ENCODE results near the gene DYNC1I2. TPM values are rescaled to one million over a fixed set of nuclear protein-coding genes. Genes with fewer than 3 reads are reported as not detected.

DYNC1I2 gene
- total RNA-seq, 1 experiment from 2014 or later = 39.4 TPM

DNA sequence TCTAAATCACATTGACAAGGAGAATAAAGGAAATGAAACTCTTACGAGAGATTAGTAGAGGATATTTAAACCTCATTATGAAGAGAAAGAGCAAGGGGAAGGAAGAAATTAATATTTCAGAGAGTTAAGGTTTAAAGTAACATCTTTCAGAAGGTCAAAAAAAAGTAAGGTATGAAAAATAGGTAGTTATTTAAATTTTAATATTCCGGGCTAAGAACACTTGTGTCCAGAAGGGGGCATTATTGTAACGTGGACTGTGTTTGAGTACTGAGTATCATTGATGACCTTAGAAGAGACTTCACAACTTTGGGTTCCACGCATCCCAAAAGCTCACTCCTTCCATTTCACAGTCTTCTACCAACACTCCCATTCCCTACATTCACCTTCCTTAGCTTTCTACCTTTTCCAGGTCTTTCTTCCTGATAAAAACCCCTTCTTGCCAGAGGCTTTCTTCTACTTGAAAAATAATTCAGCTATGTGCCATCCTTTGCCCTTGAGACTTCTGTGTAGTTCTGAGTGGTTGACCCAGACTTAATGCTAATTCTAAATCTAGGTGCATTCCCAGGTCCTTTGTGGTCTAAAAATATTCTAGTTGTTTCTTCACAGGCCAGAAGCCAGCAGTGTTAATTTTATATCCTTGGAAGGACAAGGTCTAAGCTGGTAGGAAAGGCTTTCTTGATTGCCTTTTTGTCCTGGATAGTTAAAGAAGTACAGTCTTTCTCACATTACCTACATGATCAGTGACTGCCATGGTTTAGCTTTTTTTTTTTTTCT, 16.5 kb downstream of the DYNC1I2 start:
- Histone ChIP-seq H3K36me3 (ENCODE audit: control insufficient read depth in 1 of 2, insufficient read depth in 2 of 2, low read length in 2 of 2) (peaks cover 0 to 3% of the 10 kb centered on the region in 2 experiments; a peak in 1 of 4 replicates), H3K9me2 (ENCODE audit: insufficient read depth) (no peaks in the 10 kb centered on the region), H3K79me2 (ENCODE audit: insufficient read depth, low read length) (peaks cover 38% of the 10 kb centered on the region), H3K9ac (ENCODE audit: low read length) (no peak overlapping the region), H3K27ac (ENCODE audit: low read depth, low read length) (no peak overlapping the region), H3K4me1 (ENCODE audit: control insufficient read depth in 1 of 2, insufficient read depth in 2 of 2, low read length in 2 of 2) (peaks cover 0 to 4% of the 10 kb centered on the region in 2 experiments; a peak in 2 of 4 replicates), H3K4me2 (ENCODE audit: low read length) (no peak overlapping the region), H3K4me3 (replicated peaks in 1 of 2; ENCODE audit: low read depth in 1 of 2, low read length in 2 of 2) (no peak overlapping the region), H3K9me3 (ENCODE audit: control insufficient read depth in 1 of 2, insufficient read depth in 1 of 2, low read depth in 1 of 2, low read length in 2 of 2) (no peaks in the 10 kb centered on the region), H4K20me1 (ENCODE audit: insufficient read depth) (no peaks in the 10 kb centered on the region), H2AFZ (ENCODE audit: low read depth, low read length, poor library complexity, severe bottlenecking) (no peak overlapping the region), H3K27me3 (ENCODE audit: insufficient read depth, low read length) (no peaks in the 10 kb centered on the region)
- peak; percentile 69 for TF ChIP-seq RAD21 (IDR thresholded peaks at IDR 0.05; ENCODE audit: low read depth)
- no peak for TF ChIP-seq TCF7L2 (IDR thresholded peaks at IDR 0.05; ENCODE audit: borderline replicate concordance, extremely low read depth, insufficient read depth, insufficient read length)
- TF ChIP-seq CEBPB (IDR thresholded peaks at IDR 0.05; ENCODE audit: low read depth) = no peak
- TF ChIP-seq, protein P1, sequence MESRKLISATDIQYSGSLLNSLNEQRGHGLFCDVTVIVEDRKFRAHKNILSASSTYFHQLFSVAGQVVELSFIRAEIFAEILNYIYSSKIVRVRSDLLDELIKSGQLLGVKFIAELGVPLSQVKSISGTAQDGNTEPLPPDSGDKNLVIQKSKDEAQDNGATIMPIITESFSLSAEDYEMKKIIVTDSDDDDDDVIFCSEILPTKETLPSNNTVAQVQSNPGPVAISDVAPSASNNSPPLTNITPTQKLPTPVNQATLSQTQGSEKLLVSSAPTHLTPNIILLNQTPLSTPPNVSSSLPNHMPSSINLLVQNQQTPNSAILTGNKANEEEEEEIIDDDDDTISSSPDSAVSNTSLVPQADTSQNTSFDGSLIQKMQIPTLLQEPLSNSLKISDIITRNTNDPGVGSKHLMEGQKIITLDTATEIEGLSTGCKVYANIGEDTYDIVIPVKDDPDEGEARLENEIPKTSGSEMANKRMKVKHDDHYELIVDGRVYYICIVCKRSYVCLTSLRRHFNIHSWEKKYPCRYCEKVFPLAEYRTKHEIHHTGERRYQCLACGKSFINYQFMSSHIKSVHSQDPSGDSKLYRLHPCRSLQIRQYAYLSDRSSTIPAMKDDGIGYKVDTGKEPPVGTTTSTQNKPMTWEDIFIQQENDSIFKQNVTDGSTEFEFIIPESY (IDR thresholded peaks at IDR 0.05; ENCODE audit: extremely low read depth, insufficient replicate concordance, low read length) = no peak
- TF ChIP-seq, protein P2, sequence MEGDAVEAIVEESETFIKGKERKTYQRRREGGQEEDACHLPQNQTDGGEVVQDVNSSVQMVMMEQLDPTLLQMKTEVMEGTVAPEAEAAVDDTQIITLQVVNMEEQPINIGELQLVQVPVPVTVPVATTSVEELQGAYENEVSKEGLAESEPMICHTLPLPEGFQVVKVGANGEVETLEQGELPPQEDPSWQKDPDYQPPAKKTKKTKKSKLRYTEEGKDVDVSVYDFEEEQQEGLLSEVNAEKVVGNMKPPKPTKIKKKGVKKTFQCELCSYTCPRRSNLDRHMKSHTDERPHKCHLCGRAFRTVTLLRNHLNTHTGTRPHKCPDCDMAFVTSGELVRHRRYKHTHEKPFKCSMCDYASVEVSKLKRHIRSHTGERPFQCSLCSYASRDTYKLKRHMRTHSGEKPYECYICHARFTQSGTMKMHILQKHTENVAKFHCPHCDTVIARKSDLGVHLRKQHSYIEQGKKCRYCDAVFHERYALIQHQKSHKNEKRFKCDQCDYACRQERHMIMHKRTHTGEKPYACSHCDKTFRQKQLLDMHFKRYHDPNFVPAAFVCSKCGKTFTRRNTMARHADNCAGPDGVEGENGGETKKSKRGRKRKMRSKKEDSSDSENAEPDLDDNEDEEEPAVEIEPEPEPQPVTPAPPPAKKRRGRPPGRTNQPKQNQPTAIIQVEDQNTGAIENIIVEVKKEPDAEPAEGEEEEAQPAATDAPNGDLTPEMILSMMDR (IDR thresholded peaks at IDR 0.05 in 2 of 3, conservative IDR thresholded peaks at IDR 0.05 in 1 of 3; ENCODE audit: borderline replicate concordance in 1 of 3, insufficient read depth in 1 of 3, low read depth in 2 of 3, low read length in 2 of 3) = peak; percentile 41 to 60 (median 49); a peak in 4 of 6 replicates
- TF ChIP-seq, protein P3, sequence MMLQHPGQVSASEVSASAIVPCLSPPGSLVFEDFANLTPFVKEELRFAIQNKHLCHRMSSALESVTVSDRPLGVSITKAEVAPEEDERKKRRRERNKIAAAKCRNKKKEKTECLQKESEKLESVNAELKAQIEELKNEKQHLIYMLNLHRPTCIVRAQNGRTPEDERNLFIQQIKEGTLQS (IDR thresholded peaks at IDR 0.05) = no peak
- RAD21 ChIA-PET (ENCODE audit: low non-redundant PET in 1 of 2, low total read pairs in 2 of 2, uncharacterized antibody in 2 of 2, unreplicated experiment in 2 of 2) = interaction anchor here (0.6 to 1.4 kb wide), 5 partner anchors 19 to 758 kb away, joined by 3 to 5 read pairs (median 3); no protein-coding TSS in a partner anchor
- no TSS peak for BruUV-seq (replicated peaks)
- ATAC-seq (peak; percentile 65; the same call in 1 of the 2 replicates), DNase-seq (ENCODE audit: low read depth, low spot score) (peak; percentile 29)
- POLR2A ChIA-PET = interaction anchor here (0.6 kb wide), 1 partner anchor 33 kb away, joined by 3 read pairs; no protein-coding TSS in a partner anchor
- CTCF ChIA-PET = interaction anchor here (0.6 to 3.9 kb wide), 19 partner anchors 10 to 757 kb away, joined by 3 to 33 read pairs (median 4); partner anchors contain the start of gene DLX2
- intact Hi-C loops (cut with micrococcal nuclease) = loop anchor here (1.0 to 5.0 kb wide), 2 partner anchors 131 to 762 kb away; no protein-coding TSS in a partner anchor
